Colonic mucosa (tissue), 4 donors: Measurements from ENCODE around the gene KIF2C. TPM values are rescaled to one million over a fixed set of nuclear protein-coding genes. Genes with fewer than 3 reads are reported as not detected.
"Not testable (repeated sequence)": the region's sequence is repeated elsewhere in the genome, so short reads cannot be mapped to it uniquely, and the experiment has no call there.

Source experiments
- DNase-seq: peaks from one replicate; pipeline ENCODE4 v3.0.0-alpha.2; 2020
- H3K27ac ChIP-seq: fragments of 200-600 bp; one replicate; pipeline ENCODE4 v1.8.0; 2021
- H3K27me3 ChIP-seq: fragments of 200-600 bp; one replicate; pipeline ENCODE4 v1.8.0; 2021
- H3K36me3 ChIP-seq: fragments of 200-600 bp; one replicate; pipeline ENCODE4 v1.8.0; 2021
- H3K4me1 ChIP-seq: fragments of 200-600 bp; one replicate; pipeline ENCODE4 v1.8.0; 2021; ENCODE audit warnings: mild to moderate bottlenecking
- H3K4me3 ChIP-seq: fragments of 200-600 bp; one replicate; pipeline ENCODE4 v1.8.0; 2021
- H3K9ac ChIP-seq, 2 donors: one replicate each; pipeline ENCODE4 v1.7.0; 2013; ENCODE audit warnings: control low read depth in 2 of 2, low read depth in 2 of 2, low read length in 2 of 2
- H3K9me3 ChIP-seq: fragments of 200-600 bp; one replicate; pipeline ENCODE4 v1.8.0; 2021
- intact Hi-C: fragments of 100-400 bp; cut with DNase I; formaldehyde crosslinking; loops from one replicate; pipeline ENCODE4 v1.14.1; 2022
- total RNA-seq, 2 donors: library from RNA; stranded (reverse); fragmentation: NEBNext Ultra II Directional in 1 of 2; extraction: Animal tissue kit (Norgen Biotek cat#: 25700) in 1 of 2; gene quantifications; one replicate each; pipeline ENCODE4 v1.2.1, GENCODE V29; 2021
- TF ChIP-seq, protein P1 (sequence below): fragments of 200-600 bp; IDR thresholded peaks from one replicate; pipeline ENCODE4 v1.8.0; 2022; ENCODE audit warnings: antibody characterized with exemption, mild to moderate bottlenecking
- donor health status: healthy.
- donor health status: DM: no; HTN: no; CAD: no.
- donor health status: DM: no; HTN: no; CAD: no.

KIF2C gene
- total RNA-seq, 2 donors from 2014 or later, result 13.6 to 33.2 TPM

DNA sequence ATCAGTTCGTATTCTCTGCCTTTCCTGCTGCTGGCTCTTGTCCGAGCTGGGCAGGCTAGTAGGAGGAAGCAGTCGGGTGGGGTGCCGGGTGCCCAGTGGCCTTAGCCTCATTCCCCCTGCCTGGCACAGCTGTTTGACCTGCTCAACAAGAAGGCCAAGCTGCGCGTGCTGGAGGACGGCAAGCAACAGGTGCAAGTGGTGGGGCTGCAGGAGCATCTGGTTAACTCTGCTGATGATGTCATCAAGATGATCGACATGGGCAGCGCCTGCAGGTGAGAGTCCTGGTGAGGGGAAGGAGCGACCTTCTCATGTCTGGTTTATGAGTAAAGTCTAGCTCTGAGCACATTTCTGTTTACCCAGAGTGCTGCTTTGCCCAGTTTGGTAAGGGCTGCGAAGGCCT, 19.4 kb downstream of the KIF2C start:
- Histone ChIP-seq H3K27ac (no peak overlapping the region), H3K4me1 (no peaks in the 10 kb centered on the region), H3K4me3 (no peak overlapping the region), H3K36me3 (no peaks in the 10 kb centered on the region), H3K9ac (no peak overlapping the region), H3K27me3 (no peaks in the 10 kb centered on the region), H3K9me3 (no peaks in the 10 kb centered on the region)
- intact Hi-C loops, result no loop called here
- TF ChIP-seq, protein P1, sequence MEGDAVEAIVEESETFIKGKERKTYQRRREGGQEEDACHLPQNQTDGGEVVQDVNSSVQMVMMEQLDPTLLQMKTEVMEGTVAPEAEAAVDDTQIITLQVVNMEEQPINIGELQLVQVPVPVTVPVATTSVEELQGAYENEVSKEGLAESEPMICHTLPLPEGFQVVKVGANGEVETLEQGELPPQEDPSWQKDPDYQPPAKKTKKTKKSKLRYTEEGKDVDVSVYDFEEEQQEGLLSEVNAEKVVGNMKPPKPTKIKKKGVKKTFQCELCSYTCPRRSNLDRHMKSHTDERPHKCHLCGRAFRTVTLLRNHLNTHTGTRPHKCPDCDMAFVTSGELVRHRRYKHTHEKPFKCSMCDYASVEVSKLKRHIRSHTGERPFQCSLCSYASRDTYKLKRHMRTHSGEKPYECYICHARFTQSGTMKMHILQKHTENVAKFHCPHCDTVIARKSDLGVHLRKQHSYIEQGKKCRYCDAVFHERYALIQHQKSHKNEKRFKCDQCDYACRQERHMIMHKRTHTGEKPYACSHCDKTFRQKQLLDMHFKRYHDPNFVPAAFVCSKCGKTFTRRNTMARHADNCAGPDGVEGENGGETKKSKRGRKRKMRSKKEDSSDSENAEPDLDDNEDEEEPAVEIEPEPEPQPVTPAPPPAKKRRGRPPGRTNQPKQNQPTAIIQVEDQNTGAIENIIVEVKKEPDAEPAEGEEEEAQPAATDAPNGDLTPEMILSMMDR, result no peak
- DNase-seq, result no peak

DNA sequence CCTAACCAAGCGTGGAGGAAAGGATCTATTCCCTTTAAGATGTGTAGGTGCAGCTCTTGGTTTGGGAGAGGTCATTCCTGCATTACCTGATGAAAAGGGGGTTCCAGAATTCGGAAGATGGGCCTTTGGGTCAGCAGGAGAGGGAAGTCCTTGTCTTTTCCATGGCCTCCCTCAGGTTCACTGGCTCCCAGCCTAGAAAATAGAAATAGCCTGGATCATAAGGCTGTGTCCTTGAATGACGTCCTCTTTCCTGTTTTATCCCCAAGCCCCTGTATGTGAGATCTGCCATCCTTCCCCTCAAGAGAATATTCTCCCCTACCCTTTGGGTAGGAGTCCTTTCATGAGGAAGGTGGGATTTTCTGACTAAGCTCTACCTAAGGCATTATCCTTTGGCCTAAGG, 21.2 kb downstream of the KIF2C start:
- H3K36me3 ChIP-seq, result no peaks in the 10 kb centered on the region
- H3K4me1 ChIP-seq, result no peaks in the 10 kb centered on the region
- DNase-seq, result no peak
- H3K27me3 ChIP-seq, result no peaks in the 10 kb centered on the region
- no peaks in the 10 kb centered on the region for H3K9me3 ChIP-seq
- H3K9ac ChIP-seq, result no peak overlapping the region
- intact Hi-C loops, result no loop called here
- H3K27ac ChIP-seq, result no peak overlapping the region
- TF ChIP-seq, protein P1, result no peak
- no peak overlapping the region for H3K4me3 ChIP-seq

DNA sequence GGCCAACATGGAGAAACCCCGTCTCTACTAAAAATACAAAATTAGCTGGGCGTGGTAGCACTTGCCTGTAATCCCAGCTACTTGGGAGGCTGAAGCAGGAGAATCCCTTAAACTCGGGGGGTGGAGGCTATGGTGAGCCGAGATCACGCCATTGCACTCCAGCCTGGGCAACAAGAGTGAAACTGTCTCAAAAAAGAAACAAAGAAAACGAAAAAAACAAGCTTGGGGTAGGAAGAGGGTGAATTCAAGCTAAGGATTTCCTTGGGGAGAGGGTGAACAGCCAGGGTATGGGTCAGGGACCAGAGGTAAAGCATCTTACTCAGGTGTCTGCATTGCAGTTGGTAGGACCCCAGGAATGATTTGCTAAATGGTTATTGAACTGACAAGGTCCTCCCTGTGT, 26.8 kb downstream of the KIF2C start:
- H3K9ac ChIP-seq, H3K4me1 ChIP-seq, H3K36me3 ChIP-seq, H3K27ac ChIP-seq, H3K27me3 ChIP-seq, H3K9me3 ChIP-seq, H3K4me3 ChIP-seq, DNase-seq, intact Hi-C loops: not testable (repeated sequence)

DNA sequence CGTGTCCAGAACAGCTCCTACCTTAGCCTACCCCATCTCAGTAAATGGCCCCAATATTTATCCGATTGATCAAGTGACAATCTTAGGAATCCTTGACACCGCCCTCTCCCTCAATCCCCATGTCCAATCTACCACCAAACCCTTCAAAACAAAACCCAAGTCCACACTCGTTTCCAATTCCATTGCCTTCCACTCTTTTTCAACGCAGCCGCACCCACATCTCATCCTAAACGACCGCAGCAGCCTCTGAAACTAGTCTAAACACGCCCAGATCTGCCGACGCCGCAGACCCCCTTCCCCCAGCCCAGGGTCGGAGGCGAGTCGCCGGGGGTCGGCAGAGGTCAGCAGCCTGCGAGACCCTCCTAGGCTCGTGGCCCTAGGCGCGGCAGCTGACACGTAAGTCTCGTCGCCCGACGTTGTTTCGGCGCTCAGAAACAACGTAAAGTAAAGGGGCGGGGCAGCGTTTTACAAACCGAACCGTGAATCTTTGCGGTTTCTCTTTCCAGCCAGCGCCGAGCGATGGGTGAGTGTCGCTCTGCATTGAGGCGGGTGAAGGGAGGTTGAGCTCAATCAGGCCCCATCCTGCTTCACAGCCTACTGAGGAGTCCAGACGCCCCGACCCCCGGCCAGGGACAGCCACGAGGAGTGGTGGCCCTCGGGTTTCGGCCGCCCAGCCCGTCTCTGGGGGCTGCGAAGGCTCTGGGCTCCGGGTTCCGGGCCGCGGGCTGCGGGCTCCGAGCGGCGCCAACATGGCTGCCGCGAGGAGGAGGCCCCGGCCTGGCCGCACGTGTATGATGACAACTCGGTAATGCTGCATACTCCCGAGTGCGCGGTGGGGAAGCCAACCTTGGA, 35.7 kb downstream of the KIF2C start, which contains the start of gene RPS8:
RPS8 (plus strand) TSS at position 463 of the 852 bp plus-strand sequence; CDS start at position 520, 57 bp downstream.
- Histone ChIP-seq H3K9me3 (no peaks in the 10 kb centered on the region), H3K4me1 (peaks cover 6% of the 10 kb centered on the region), H3K27me3 (no peaks in the 10 kb centered on the region), H3K36me3 (peaks cover 19% of the 10 kb centered on the region), H3K9ac (peak within 1 kb of the TSS; percentile 92 to 95), H3K4me3 (peak within 1 kb of the TSS; percentile 70), H3K27ac (peak within 1 kb of the TSS; percentile 81)
- DNase-seq, result peak; percentile 95
- TF ChIP-seq, protein P1, result no peak
- intact Hi-C loops, result no loop called here

DNA sequence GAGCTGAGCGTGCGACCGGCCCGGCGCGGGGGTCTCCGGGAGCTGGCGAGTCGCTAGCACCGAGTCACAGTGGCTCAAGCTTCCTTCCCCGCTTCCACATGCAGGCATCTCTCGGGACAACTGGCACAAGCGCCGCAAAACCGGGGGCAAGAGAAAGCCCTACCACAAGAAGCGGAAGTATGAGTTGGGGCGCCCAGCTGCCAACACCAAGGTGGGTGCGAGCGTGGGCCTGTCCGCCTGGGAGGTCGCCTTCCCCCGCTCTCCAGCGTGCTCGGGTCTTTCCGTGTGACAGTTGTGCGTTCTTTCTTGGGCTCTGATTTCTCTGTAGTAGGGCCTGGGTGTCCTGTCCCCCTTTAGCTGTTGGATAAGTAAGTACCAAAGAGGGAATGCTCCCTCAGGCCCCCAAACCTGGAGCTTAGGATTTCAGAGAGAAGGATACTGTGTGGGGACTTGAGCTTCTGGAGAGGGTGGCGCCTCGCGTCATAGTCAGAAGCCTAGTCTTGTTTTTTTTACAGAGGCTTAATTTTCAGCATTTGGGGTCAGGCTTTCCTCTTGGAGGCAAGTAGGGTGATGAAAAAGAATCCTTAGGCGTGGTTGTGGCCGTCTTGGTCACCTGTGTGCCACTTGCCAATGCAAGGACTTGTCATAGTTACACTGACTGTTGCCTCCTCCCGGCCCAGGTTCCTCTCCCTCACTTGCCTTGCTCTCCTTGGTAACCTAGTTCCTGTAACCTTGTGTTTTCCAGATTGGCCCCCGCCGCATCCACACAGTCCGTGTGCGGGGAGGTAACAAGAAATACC, 36.5 kb downstream of the KIF2C start:
- Histone ChIP-seq H3K27ac (peak overlapping the region; percentile 81), H3K36me3 (peaks cover 19% of the 10 kb centered on the region), H3K9me3 (no peaks in the 10 kb centered on the region), H3K4me3 (peak overlapping the region; percentile 70), H3K9ac (peak overlapping the region; percentile 92 to 95), H3K4me1 (peaks cover 6% of the 10 kb centered on the region), H3K27me3 (no peaks in the 10 kb centered on the region)
- TF ChIP-seq, protein P1, result no peak
- intact Hi-C loops, result no loop called here
- peak; percentile 38 for DNase-seq
